Measurements from ENCODE around the gene PLEKHA7.

The PLEKHA7 gene

DNA sequence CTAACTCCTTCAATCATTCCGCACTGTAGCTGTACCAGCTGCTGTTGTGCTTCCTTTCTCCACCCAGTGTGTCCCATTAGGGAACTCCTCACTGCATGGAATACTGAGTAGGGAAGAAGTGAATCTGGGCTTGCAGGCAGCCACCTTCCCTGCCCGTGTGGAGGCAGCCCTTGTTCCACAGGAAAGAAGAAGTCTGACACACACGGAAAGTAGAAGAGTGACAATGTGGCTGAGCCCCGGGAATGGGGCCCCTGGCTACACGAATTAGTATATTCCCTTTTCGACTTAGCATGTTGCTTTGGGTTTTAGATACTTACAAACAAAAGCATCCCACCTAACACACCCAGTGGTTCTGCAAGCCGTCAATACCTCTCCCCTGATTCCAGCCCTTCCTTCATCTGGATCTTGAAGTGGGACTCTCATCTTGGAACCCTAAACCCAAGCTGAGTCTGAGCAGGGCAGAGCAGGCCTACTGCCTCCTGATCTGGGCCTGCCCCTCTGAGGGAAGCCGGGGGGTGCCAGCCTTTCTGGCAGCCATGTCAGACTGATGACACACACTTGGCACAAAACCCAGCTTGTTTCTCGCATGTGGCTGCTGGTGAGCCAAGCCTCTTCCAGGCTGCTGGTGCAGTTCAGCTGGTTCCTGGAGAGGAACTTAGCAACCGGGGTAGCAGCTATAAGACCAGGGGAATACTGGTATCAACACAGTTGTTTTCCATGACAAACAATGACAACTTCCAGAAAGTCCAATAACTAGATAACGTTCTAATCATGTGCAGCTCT is 204.1 kb downstream of the PLEKHA7 start:
- no peak for DNase-seq (ENCODE audit: low spot score)

DNA sequence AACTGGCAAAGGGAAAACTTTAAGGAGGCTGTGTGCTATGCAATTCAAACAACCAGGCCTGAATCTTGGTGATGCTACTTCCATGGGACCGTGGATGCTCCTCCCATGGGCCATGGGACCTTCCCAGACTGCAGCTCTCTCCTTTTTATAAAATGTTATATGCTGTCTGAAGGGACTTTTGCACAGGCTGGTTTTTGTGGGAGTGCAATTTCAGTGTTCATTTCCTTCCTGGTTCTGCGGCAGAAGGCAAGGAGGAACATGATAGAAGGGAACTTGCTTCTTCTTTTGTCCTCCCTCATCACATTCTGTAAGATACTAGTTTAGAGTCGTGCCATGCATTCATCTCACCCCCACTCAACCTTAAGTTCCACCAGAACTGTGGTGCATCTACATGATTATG is 206.9 kb downstream of the PLEKHA7 start:
- DNase-seq (ENCODE audit: low spot score) = no peak

DNA sequence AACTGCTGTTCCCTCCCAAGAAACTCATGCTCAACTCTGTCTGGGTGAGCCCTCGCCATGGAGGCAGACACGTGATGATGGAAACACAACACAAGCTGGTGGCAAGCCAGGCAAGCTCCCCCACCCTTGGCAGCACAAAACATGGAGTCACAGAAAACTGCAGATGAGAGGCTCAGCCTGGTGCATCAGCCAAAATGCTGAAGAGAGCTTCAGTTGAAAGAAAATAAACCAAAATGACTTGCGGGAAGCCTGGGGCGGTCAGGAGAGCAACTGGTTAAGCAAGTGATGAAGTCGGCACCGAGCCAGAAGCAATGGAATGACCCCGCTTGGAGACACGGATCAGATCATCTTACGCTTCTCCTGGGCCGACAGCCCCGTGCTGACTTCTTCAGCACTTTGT is 207.4 kb downstream of the PLEKHA7 start:
- DNase-seq (ENCODE audit: low spot score) = no peak

DNA sequence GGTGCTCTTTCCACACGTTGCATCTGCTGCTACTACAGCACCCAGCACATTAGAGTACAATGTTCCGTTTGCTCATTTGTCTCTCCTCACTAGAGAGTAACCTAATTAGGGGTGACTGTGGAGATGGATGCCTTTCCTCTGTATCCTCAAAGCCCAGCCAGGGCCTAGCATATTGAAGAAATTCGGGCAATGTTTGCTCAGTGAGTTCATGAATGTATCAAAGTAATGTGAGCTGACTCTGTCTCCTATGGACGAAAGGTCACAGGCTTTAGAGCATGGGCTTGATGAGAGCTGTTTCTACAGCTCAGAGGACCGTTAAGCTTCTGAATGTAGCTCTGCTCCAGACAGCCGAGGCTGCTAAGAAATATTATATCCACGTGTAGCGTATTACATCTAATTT is 208.3 kb downstream of the PLEKHA7 start:
- DNase-seq (ENCODE audit: low spot score) = no peak

DNA sequence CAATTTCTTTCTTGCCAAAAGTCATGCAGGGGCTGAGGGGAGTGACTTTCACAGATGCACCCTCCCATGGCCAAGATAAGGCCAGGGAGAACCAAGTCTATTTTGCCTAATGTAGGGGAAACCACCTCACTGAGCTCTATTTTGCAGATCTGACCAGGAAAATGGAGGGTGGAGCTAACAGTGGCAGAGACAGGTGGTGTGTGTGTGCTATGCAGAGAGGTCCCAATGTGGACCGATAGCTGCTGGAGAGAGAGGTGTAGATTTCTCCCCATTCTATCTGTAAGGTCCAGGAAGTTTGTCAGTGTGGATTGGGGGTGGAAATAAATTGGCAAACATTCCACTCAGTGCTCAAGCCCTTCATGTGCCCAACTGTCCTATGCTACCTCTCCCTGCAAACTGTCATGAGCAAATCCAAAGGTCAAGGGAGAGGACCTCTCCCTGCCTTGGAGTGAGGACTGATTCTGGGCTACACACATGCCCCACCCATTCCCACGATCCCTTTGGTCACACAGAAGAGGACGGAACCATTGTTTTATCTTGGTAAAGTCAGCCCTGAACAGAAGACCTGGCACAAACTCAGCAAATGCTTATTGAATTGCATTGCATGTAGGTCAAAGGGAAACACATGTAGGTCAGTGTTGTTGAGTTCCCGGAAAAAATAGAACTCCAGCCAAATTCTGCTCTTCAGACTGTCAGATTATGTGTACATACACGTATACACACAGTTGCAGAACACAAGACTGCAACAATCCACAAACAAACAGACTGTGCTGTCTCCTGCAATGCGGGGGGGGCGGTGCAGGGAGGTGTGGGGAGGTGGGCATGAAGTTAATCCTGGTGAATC is 209.9 kb downstream of the PLEKHA7 start:
- peak; percentile 11 for DNase-seq (ENCODE audit: low spot score)

DNA sequence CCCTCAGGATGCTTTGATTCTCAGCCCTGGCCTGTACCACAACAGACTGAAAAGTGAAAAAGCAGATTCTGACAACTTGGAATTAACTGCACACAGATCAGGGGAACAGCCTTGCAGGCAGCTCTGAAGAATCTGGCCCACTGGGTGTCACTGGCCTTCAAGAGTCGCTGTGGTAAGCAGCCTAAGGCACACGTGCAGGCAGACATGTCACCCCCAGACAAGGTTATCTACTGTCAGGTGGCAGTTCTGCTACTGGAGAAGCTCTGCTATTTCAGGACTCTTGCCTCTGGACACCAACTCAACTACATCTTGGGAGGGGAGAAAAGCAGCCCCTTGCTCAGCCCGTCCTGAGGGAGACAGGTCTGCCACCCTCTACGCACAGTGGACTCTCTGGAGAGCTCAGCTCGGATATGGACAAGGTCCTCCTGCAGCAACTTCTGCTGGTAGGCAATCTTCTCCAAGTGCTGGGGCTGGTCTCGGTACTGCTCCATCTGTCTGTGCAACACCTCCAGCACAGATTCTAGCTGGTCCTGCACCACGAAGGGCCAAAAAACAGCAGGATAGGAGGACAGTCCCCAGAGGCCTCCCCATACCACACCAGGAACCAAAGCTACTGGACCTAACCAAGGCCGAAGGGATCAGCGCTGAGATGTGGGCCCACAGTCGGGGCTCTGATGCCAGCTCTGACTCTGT is 212.8 kb downstream of the PLEKHA7 start:
- no peak for DNase-seq (ENCODE audit: low spot score)

DNA sequence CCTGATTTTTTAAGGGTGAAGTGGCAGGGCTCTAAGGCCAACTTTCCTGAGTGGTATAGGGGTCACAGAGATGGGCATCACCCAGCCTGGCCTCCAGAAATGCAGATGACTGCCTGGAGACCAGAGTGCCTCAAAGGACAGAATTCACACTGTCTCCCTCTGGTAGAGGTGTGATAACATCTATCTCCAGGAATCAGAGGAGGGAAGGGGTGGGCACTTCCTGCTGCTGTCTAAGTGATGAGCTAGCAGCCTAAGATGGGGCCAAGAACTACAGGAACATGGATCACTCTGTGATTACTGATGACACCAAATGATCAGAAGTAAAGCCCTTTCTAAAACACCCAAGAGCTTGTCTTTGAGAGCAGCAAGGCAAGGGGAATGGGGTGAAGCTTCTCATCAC is 213.8 kb downstream of the PLEKHA7 start:
- no peak for DNase-seq (ENCODE audit: low spot score)

DNA sequence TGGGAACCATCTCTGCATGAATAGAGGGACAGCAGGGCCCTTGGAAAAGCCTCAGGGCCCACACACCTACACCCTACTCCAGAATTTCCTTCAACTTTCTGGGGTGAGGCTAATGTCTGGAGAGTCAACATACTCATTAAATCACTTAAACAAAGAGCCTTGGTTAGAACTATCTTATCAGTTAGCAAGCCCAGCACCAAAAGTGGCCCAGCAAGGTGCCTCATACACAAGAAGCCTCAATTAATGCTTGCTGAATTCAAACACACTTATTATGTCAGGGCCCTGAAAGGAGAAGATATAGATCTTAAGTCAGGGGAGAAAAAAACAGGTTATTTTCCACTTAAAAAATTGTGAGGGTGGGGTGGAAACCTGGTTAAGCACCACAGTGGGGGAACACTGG is 214.3 kb downstream of the PLEKHA7 start:
- no peak for DNase-seq (ENCODE audit: low spot score)

GRCh38 chr11:16799221-16799620 is 215.0 kb downstream of the PLEKHA7 start:
- DNase-seq (ENCODE audit: low spot score) = no peak

- DNase-seq (ENCODE audit: low spot score) = no peak
These were observed 216.4 kb downstream of the PLEKHA7 start for GRCh38 chr11:16797776-16798175.

DNA sequence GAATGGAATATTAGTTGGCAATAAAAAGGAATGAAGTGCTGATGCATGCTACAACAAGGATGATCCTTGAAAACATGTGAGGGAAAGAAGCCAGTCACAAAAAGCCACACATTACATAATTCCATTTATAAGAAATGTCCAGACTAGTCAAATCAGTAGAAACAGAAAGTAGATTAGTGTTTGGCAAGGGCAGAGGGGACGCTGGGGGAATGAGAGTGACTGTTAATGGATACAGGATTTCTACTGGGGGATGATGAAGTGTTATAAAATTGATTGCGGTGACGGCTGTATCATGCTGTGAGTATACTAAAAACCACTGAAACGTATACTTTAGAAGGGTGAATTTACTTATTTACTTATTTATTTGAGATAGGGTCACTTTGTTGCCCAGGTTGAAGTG is 217.9 kb downstream of the PLEKHA7 start:
- no peak for DNase-seq (ENCODE audit: low spot score)

- DNase-seq (ENCODE audit: low spot score) = no peak
These were observed 219.1 kb downstream of the PLEKHA7 start for GRCh38 chr11:16795146-16795545.

GRCh38 chr11:16794047-16794818 is 220.0 kb downstream of the PLEKHA7 start:
- DNase-seq (ENCODE audit: low spot score) = no peak

GRCh38 chr11:16793511-16793910 is 220.7 kb downstream of the PLEKHA7 start:
- no peak for DNase-seq (ENCODE audit: low spot score)

- DNase-seq (ENCODE audit: low spot score) = no peak
These were observed 221.2 kb downstream of the PLEKHA7 start for GRCh38 chr11:16793009-16793408.

- no peak for DNase-seq (ENCODE audit: low spot score)
These were observed 221.8 kb downstream of the PLEKHA7 start for GRCh38 chr11:16792426-16792825.

DNA sequence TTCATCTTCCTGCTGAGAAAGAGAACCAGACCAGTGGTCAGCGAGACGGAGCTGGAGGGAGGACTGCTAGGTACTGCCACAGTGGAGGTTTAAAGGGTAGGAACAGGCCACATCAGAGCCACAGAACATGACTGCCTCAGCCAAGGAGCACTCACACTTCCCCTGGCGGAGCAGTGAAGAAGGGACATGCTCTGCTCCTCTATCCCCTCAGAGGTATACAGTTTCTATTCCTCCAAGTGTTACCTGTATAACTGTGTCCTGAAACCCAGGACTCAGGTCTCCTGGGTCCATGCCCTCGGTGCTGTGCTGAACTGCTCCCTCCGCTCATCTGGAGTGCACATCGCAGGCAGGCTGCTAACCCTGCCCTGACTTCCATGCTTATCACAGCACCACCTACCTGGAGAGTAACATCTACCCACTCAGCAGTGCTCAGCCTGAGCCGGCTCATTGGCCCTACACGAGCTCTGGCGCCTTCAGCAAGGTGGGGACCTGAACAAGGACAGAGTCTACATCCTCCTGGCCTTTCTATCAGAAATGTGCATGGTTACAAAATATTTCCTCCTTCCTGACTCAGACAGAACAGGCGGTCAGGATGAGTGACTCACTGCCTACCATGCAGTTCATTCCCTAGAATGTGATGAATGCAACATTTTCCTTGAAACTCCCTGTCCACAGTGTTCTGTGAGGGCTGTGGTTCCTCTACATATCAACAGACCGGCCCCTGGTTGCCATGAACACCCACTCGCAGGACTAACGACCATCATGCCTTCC is 222.8 kb downstream of the PLEKHA7 start:
- no peak for DNase-seq (ENCODE audit: low spot score)

GRCh38 chr11:16790486-16791190 is 223.6 kb downstream of the PLEKHA7 start:
- DNase-seq (ENCODE audit: low spot score) = no peak

- no peak for DNase-seq (ENCODE audit: low spot score)
These were observed 224.4 kb downstream of the PLEKHA7 start for GRCh38 chr11:16789560-16790485.

GRCh38 chr11:16789063-16789420 is 225.2 kb downstream of the PLEKHA7 start:
- DNase-seq (ENCODE audit: low spot score) = no peak
